Measurements from ENCODE around the gene TRIM37.

Gene TRIM37

GRCh38 chr17:58969612-58970011 lies 137.1 kb downstream of the TRIM37 start:
- TF ChIP-seq CTCF (conservative IDR thresholded peaks at IDR 0.05; ENCODE audit: low read depth, low read length) = no peak
- H3K4me2 ChIP-seq = no peak overlapping the region
- H3K27ac ChIP-seq = no peak overlapping the region
- no peaks in the 10 kb centered on the region for H3K27me3 ChIP-seq (ENCODE audit: insufficient read depth, low read depth)
- no peak overlapping the region for H3K9ac ChIP-seq
- H4K20me1 ChIP-seq (ENCODE audit: insufficient read depth) = no peaks in the 10 kb centered on the region
- H3K36me3 ChIP-seq (ENCODE audit: insufficient read depth) = no peaks in the 10 kb centered on the region
- peaks cover 11% of the 10 kb centered on the region for H3K4me1 ChIP-seq (ENCODE audit: low read depth, poor library complexity, severe bottlenecking)
- H3K4me3 ChIP-seq (IDR thresholded peaks at IDR 0.05; ENCODE audit: insufficient read depth, low read depth, low read length) = no peak overlapping the region
- H3K79me2 ChIP-seq (ENCODE audit: insufficient read depth, low read depth) = no peaks in the 10 kb centered on the region
- H2AFZ ChIP-seq (ENCODE audit: low read depth) = no peak overlapping the region

- H3K9ac ChIP-seq = no peak overlapping the region
Measured at GRCh38 chr17:58969156-58969555, 137.5 kb downstream of the TRIM37 start.

GRCh38 chr17:58968426-58969061 lies 138.1 kb downstream of the TRIM37 start:
- Histone ChIP-seq H3K27ac (peak overlapping the region; percentile 16; the same call in 1 of the 2 replicates), H3K4me1 (ENCODE audit: low read depth, poor library complexity, severe bottlenecking) (peaks cover 11% of the 10 kb centered on the region), H3K79me2 (ENCODE audit: insufficient read depth, low read depth) (no peaks in the 10 kb centered on the region), H3K9ac (no peak overlapping the region), H3K27me3 (ENCODE audit: insufficient read depth, low read depth) (no peaks in the 10 kb centered on the region), H4K20me1 (ENCODE audit: insufficient read depth) (no peaks in the 10 kb centered on the region), H2AFZ (ENCODE audit: low read depth) (no peak overlapping the region), H3K36me3 (ENCODE audit: insufficient read depth) (no peaks in the 10 kb centered on the region), H3K4me2 (peak overlapping the region; percentile 10; the same call in 1 of the 2 replicates), H3K4me3 (IDR thresholded peaks at IDR 0.05; ENCODE audit: insufficient read depth, low read depth, low read length) (no peak overlapping the region)
- no peak for TF ChIP-seq CTCF (conservative IDR thresholded peaks at IDR 0.05; ENCODE audit: low read depth, low read length)

More at GRCh38 chr17:58969156-58969555, 137.5 kb downstream of the TRIM37 start:
- Histone ChIP-seq H2AFZ (ENCODE audit: low read depth) (no peak overlapping the region), H4K20me1 (ENCODE audit: insufficient read depth) (no peaks in the 10 kb centered on the region), H3K27me3 (ENCODE audit: insufficient read depth, low read depth) (no peaks in the 10 kb centered on the region), H3K36me3 (ENCODE audit: insufficient read depth) (no peaks in the 10 kb centered on the region), H3K4me2 (peak overlapping the region; percentile 10; the same call in 1 of the 2 replicates), H3K4me3 (IDR thresholded peaks at IDR 0.05; ENCODE audit: insufficient read depth, low read depth, low read length) (no peak overlapping the region), H3K27ac (peak overlapping the region; percentile 16; the same call in 1 of the 2 replicates), H3K4me1 (ENCODE audit: low read depth, poor library complexity, severe bottlenecking) (peaks cover 11% of the 10 kb centered on the region), H3K79me2 (ENCODE audit: insufficient read depth, low read depth) (no peaks in the 10 kb centered on the region)
- no peak for TF ChIP-seq CTCF (conservative IDR thresholded peaks at IDR 0.05; ENCODE audit: low read depth, low read length)

GRCh38 chr17:58966208-58966607 lies 140.5 kb downstream of the TRIM37 start:
- Histone ChIP-seq H3K79me2 (ENCODE audit: insufficient read depth, low read depth) (no peaks in the 10 kb centered on the region), H3K27me3 (ENCODE audit: insufficient read depth, low read depth) (no peaks in the 10 kb centered on the region), H3K4me3 (IDR thresholded peaks at IDR 0.05; ENCODE audit: insufficient read depth, low read depth, low read length) (no peak overlapping the region), H4K20me1 (ENCODE audit: insufficient read depth) (no peaks in the 10 kb centered on the region), H3K4me2 (no peak overlapping the region), H3K9ac (no peak overlapping the region), H3K27ac (no peak overlapping the region), H3K4me1 (ENCODE audit: low read depth, poor library complexity, severe bottlenecking) (peaks cover 11% of the 10 kb centered on the region), H3K36me3 (ENCODE audit: insufficient read depth) (no peaks in the 10 kb centered on the region), H2AFZ (ENCODE audit: low read depth) (no peak overlapping the region)
- no peak for TF ChIP-seq CTCF (conservative IDR thresholded peaks at IDR 0.05; ENCODE audit: low read depth, low read length)

Measured in KMS-11 (cell line).